ENCODE measurements around the gene SCARB2. TPM values are rescaled to one million over a fixed set of nuclear protein-coding genes. Genes with fewer than 3 reads are reported as not detected.

Gene SCARB2
- total RNA-seq, 1 donor from 2014 or later: 97.4 TPM

GRCh38 chr4:76117536-76117935 is 96.1 kb downstream of the SCARB2 start:
- no peak for DNase-seq (ENCODE audit: low spot score)
- Histone ChIP-seq H4K20me1 (ENCODE audit: low read depth) (no peaks in the 10 kb centered on the region), H3K4me1 (no peaks in the 10 kb centered on the region), H3K4me3 (no peak overlapping the region), H2AFZ (replicated peaks) (no peak overlapping the region), H3K36me3 (peaks cover 47% of the 10 kb centered on the region), H3F3A (ENCODE audit: low read depth) (peaks cover 13% of the 10 kb centered on the region), H3K4me2 (no peak overlapping the region), H3K79me2 (ENCODE audit: low read depth) (peaks cover 6% of the 10 kb centered on the region), H3K27me3 (no peaks in the 10 kb centered on the region), H3K9ac (no peak overlapping the region), H3K27ac (no peak overlapping the region), H3K9me3 (ENCODE audit: low read depth) (no peaks in the 10 kb centered on the region)
- Mint-ChIP-seq H3K9me3 (no peaks in the 10 kb centered on the region), H3K4me1 (no peaks in the 10 kb centered on the region), H3K4me3 (no peak overlapping the region), H3K36me3 (peaks cover 49% of the 10 kb centered on the region), H3K27me3 (ENCODE audit: insufficient read depth, low read depth) (no peaks in the 10 kb centered on the region), H3K27ac (no peak overlapping the region)
- TF ChIP-seq EZH2phosphoT487 (IDR thresholded peaks at IDR 0.05) (no peak), EZH2 (IDR thresholded peaks at IDR 0.05) (no peak), CTCF (IDR thresholded peaks at IDR 0.05) (no peak)

GRCh38 chr4:76116821-76117220 is 96.8 kb downstream of the SCARB2 start:
- H2AFZ ChIP-seq (replicated peaks): no peak overlapping the region
- no peak overlapping the region for H3K4me2 ChIP-seq
- no peak for DNase-seq (ENCODE audit: low spot score)
- H3K4me1 ChIP-seq: no peaks in the 10 kb centered on the region
- H3K27me3 ChIP-seq: no peaks in the 10 kb centered on the region
- Mint-ChIP-seq H3K27ac (no peak overlapping the region), H3K9me3 (no peaks in the 10 kb centered on the region), H3K36me3 (peaks cover 44% of the 10 kb centered on the region), H3K4me1 (no peaks in the 10 kb centered on the region), H3K27me3 (ENCODE audit: insufficient read depth, low read depth) (no peaks in the 10 kb centered on the region), H3K4me3 (no peak overlapping the region)
- no peak overlapping the region for H3K4me3 ChIP-seq
- H3K79me2 ChIP-seq (ENCODE audit: low read depth): peaks cover 3% of the 10 kb centered on the region
- H3K27ac ChIP-seq: no peak overlapping the region
- no peak for TF ChIP-seq CTCF (IDR thresholded peaks at IDR 0.05)
- TF ChIP-seq EZH2phosphoT487 (IDR thresholded peaks at IDR 0.05): no peak
- no peak for TF ChIP-seq EZH2 (IDR thresholded peaks at IDR 0.05)
- no peak overlapping the region for H3K9ac ChIP-seq
- peaks cover 39% of the 10 kb centered on the region for H3K36me3 ChIP-seq
- no peaks in the 10 kb centered on the region for H3K9me3 ChIP-seq (ENCODE audit: low read depth)
- no peaks in the 10 kb centered on the region for H4K20me1 ChIP-seq (ENCODE audit: low read depth)
- H3F3A ChIP-seq (ENCODE audit: low read depth): peaks cover 14% of the 10 kb centered on the region

Other genes starting within 250 kb of the SCARB2 start
- gene SDAD1, start 222.9 kb downstream of the SCARB2 start, total RNA-seq (ENCODE audit: low replicate concordance): 41.8 and 79.5 TPM in 2 replicates
- not detected in 2 replicates for gene CXCL9, start 206.3 kb downstream of the SCARB2 start, total RNA-seq (ENCODE audit: low replicate concordance)
- not detected in 2 replicates for gene CXCL10, start 190.3 kb downstream of the SCARB2 start, total RNA-seq (ENCODE audit: low replicate concordance)
- not detected in 2 replicates for gene CXCL11, start 177.8 kb downstream of the SCARB2 start, total RNA-seq (ENCODE audit: low replicate concordance)
- not detected in 2 replicates for gene ART3, start 139.1 kb downstream of the SCARB2 start, total RNA-seq (ENCODE audit: low replicate concordance)
- 107 and 161 TPM in 2 replicates for gene NUP54, start 65.4 kb downstream of the SCARB2 start, total RNA-seq (ENCODE audit: low replicate concordance)
- gene FAM47E, start 37.9 kb upstream of the SCARB2 start, total RNA-seq (ENCODE audit: low replicate concordance): 3.5 and 7.0 TPM in 2 replicates
- 2.5 and 5.4 TPM in 2 replicates for gene STBD1, start 92.9 kb upstream of the SCARB2 start, total RNA-seq (ENCODE audit: low replicate concordance)
- not detected in 2 replicates for gene CCDC158, start 207.3 kb upstream of the SCARB2 start, total RNA-seq (ENCODE audit: low replicate concordance)
- 36.6 and 52.7 TPM in 2 replicates for gene SHROOM3, start 221.4 kb upstream of the SCARB2 start, total RNA-seq (ENCODE audit: low replicate concordance)

Measured in neural progenitor cell (in vitro differentiated cells).